ENCODE data around the gene MEST.

DNA sequence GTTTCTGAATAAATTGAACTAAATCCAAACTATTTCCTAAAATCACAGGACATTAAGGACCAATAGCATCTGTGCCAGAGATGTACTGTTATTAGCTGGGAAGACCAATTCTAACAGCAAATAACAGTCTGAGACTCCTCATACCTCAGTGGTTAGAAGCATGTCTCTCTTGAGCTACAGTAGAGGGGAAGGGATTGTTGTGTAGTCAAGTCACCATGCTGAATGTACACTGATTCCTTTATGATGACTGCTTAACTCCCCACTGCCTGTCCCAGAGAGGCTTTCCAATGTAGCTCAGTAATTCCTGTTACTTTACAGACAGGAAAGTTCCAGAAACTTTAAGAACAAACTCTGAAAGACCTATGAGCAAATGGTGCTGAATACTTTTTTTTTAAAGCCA lies 13.9 kb downstream of the MEST start:
- TF ChIP-seq, protein P1, sequence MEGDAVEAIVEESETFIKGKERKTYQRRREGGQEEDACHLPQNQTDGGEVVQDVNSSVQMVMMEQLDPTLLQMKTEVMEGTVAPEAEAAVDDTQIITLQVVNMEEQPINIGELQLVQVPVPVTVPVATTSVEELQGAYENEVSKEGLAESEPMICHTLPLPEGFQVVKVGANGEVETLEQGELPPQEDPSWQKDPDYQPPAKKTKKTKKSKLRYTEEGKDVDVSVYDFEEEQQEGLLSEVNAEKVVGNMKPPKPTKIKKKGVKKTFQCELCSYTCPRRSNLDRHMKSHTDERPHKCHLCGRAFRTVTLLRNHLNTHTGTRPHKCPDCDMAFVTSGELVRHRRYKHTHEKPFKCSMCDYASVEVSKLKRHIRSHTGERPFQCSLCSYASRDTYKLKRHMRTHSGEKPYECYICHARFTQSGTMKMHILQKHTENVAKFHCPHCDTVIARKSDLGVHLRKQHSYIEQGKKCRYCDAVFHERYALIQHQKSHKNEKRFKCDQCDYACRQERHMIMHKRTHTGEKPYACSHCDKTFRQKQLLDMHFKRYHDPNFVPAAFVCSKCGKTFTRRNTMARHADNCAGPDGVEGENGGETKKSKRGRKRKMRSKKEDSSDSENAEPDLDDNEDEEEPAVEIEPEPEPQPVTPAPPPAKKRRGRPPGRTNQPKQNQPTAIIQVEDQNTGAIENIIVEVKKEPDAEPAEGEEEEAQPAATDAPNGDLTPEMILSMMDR (conservative IDR thresholded peaks at IDR 0.05) = no peak
- TF ChIP-seq ZFX (IDR thresholded peaks at IDR 0.05) = no peak

All from C4-2B (cell line).